Mesenchymal stem cell (in vitro differentiated cells and primary cell): ENCODE measurements around the gene SCGB1C2.

ENCODE experiments used
- DNase-seq: peaks from one replicate; pipeline ENCODE4 v3.0.0-alpha.2; 2013
- H2AFZ ChIP-seq: one replicate; pipeline ENCODE4 v1.6.1; 2013; ENCODE audit warnings: low read depth, mild to moderate bottlenecking, control low read depth, inconsistent platforms, low read length, moderate library complexity
- H2AK5ac ChIP-seq: 2 replicates; pipeline ENCODE4 v1.6.1; 2013; ENCODE audit warnings: low read length, moderate library complexity, mild to moderate bottlenecking, inconsistent platforms; ENCODE audit not compliant: severe bottlenecking
- H2BK120ac ChIP-seq: one replicate; pipeline ENCODE4 v1.6.1; 2013; ENCODE audit warnings: low read depth, mild to moderate bottlenecking, inconsistent platforms, low read length, moderate library complexity
- H2BK12ac ChIP-seq, 2 experiments: one replicate each; pipeline ENCODE4 v1.6.1; 2013; ENCODE audit warnings: inconsistent platforms in 2 of 2, low read length in 2 of 2, mild to moderate bottlenecking in 2 of 2, moderate library complexity in 2 of 2, control low read depth in 1 of 2
- H2BK15ac ChIP-seq: one replicate; pipeline ENCODE4 v1.6.1; 2013; ENCODE audit warnings: mild to moderate bottlenecking, low read depth, inconsistent platforms; ENCODE audit not compliant: poor library complexity, severe bottlenecking
- H2BK5ac ChIP-seq: 2 replicates; pipeline ENCODE4 v1.6.1; 2013; ENCODE audit warnings: low read depth, mild to moderate bottlenecking, low read length, control low read depth, inconsistent platforms; ENCODE audit not compliant: poor library complexity, severe bottlenecking
- H3K14ac ChIP-seq, 2 experiments: one replicate each; pipeline ENCODE4 v1.6.1; 2013; ENCODE audit warnings: inconsistent platforms in 2 of 2, low read length in 2 of 2, control low read depth in 1 of 2, mild to moderate bottlenecking in 1 of 2, moderate library complexity in 1 of 2
- H3K18ac ChIP-seq, 2 experiments: one replicate each; pipeline ENCODE4 v1.6.1; 2013; ENCODE audit warnings: inconsistent platforms in 2 of 2, low read length in 2 of 2, control low read depth in 1 of 2, low read depth in 1 of 2, mild to moderate bottlenecking in 1 of 2
- H3K23ac ChIP-seq, 2 experiments: one replicate each; pipeline ENCODE4 v1.6.1; 2013; ENCODE audit warnings: inconsistent platforms in 2 of 2, low read length in 2 of 2, mild to moderate bottlenecking in 2 of 2, moderate library complexity in 2 of 2, control low read depth in 1 of 2
- H3K27ac ChIP-seq: 2 replicates; pipeline ENCODE4 v1.5.1; 2013; ENCODE audit warnings: mild to moderate bottlenecking, moderate library complexity, low read length, control low read depth, inconsistent platforms; ENCODE audit not compliant: poor library complexity, severe bottlenecking
- H3K27me3 ChIP-seq, 2 experiments: 2 replicates each; pipeline versions ENCODE4 v1.6.1 to v1.7.0; 2013; ENCODE audit warnings: low read length in 2 of 2, mild to moderate bottlenecking in 2 of 2, moderate library complexity in 2 of 2, control low read depth in 1 of 2, inconsistent platforms in 1 of 2; ENCODE audit not compliant: control insufficient read depth in 1 of 2, insufficient read depth in 1 of 2
- H3K36me3 ChIP-seq, 2 experiments: 2 replicates each; pipeline versions ENCODE4 v1.6.1 to v1.7.0; 2013; ENCODE audit warnings: low read length in 2 of 2, control low read depth in 1 of 2, inconsistent platforms in 1 of 2, low read depth in 1 of 2, mild to moderate bottlenecking in 1 of 2; ENCODE audit not compliant: insufficient read depth in 2 of 2, control insufficient read depth in 1 of 2
- H3K4ac ChIP-seq, 2 experiments: one replicate each; pipeline ENCODE4 v1.6.1; 2013; ENCODE audit warnings: inconsistent platforms in 2 of 2, low read length in 2 of 2, mild to moderate bottlenecking in 2 of 2, moderate library complexity in 2 of 2, control low read depth in 1 of 2, low read depth in 1 of 2
- H3K4me1 ChIP-seq: 2 replicates; pipeline ENCODE4 v1.6.1; 2013; ENCODE audit warnings: low read depth, low read length, control low read depth; ENCODE audit not compliant: control insufficient read depth, insufficient read depth
- H3K4me2 ChIP-seq: 2 replicates; pipeline ENCODE4 v1.6.1; 2013; ENCODE audit warnings: low read length, mild to moderate bottlenecking, inconsistent platforms; ENCODE audit not compliant: poor library complexity, severe bottlenecking
- H3K4me3 ChIP-seq, 2 experiments: 2 replicates each; pipeline versions ENCODE4 v1.5.1 to v1.7.0; 2013; ENCODE audit warnings: low read length in 2 of 2, mild to moderate bottlenecking in 2 of 2, control low read depth in 1 of 2, low read depth in 1 of 2; ENCODE audit not compliant: insufficient read depth in 1 of 2
- H3K79me1 ChIP-seq: replicated peaks from 2 replicates; pipeline ENCODE4 v1.6.1; 2013; ENCODE audit warnings: mild to moderate bottlenecking, control low read depth, low read length, inconsistent platforms; ENCODE audit not compliant: poor library complexity, severe bottlenecking
- H3K9ac ChIP-seq: 2 replicates; pipeline ENCODE4 v1.7.0; 2013; ENCODE audit warnings: mild to moderate bottlenecking, low read length, moderate library complexity
- H3K9me3 ChIP-seq: 2 replicates; pipeline ENCODE4 v1.7.0; 2013; ENCODE audit warnings: mild to moderate bottlenecking, low read length; ENCODE audit not compliant: control insufficient read depth
- H4K8ac ChIP-seq: one replicate; pipeline ENCODE4 v1.6.1; 2013; ENCODE audit warnings: inconsistent platforms, mild to moderate bottlenecking, low read length, moderate library complexity
- H4K91ac ChIP-seq: one replicate; pipeline ENCODE4 v1.6.1; 2013; ENCODE audit warnings: mild to moderate bottlenecking, low read length, inconsistent platforms
- WGBS: methylation state at CpG from one replicate; pipeline ENCODE4 v1.1.7; 2013; ENCODE audit warnings: mixed read lengths; 5-methylcytosine and 5-hydroxymethylcytosine counted together

The SCGB1C2 gene

DNA sequence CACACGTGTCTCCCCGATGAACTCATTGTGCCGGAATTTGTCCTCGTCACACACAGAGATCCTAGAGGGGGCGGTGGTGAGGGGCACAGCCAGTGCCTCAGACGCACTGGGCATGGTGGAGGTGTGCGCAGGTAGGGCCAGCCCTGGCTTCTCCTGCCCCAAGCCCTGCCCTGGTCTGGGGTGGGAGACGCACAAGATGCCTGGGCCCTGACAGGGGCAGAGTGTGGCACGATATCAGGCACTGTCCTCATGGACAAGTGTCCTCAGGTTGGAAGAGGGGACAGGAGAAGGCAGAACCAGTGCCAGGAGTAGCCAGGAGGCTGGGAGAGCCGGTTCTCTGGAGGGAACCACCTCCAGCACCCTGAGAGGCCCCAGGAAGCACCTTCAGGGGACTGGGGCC, 24.1 kb downstream of the SCGB1C2 start:
- Histone ChIP-seq H3K4ac (no peak overlapping the region), H2AK5ac (no peak overlapping the region), H3K79me1 (no peaks in the 10 kb centered on the region), H4K8ac (no peak overlapping the region), H3K9ac (no peak overlapping the region), H2BK120ac (no peak overlapping the region), H3K4me3 (no peak overlapping the region), H3K27me3 (peaks cover 10 to 44% of the 10 kb centered on the region in 2 experiments), H3K4me2 (no peak overlapping the region), H3K18ac (no peak overlapping the region), H2BK15ac (no peak overlapping the region), H3K14ac (no peak overlapping the region), H3K9me3 (no peaks in the 10 kb centered on the region), H3K23ac (no peak overlapping the region), H3K4me1 (peaks cover 5% of the 10 kb centered on the region), H4K91ac (no peak overlapping the region), H2BK5ac (no peak overlapping the region), H2BK12ac (no peak overlapping the region), H3K36me3 (peaks cover 0 to 2% of the 10 kb centered on the region in 2 experiments), H3K27ac (no peak overlapping the region), H2AFZ (no peak overlapping the region)
- DNase-seq, result no peak
- WGBS, result 80% methylated on average over 10 of the region's 10 CpGs

GRCh38 chr17:162689-163088, 25.3 kb downstream of the SCGB1C2 start:
- no peak overlapping the region for H2BK15ac ChIP-seq
- H2AK5ac ChIP-seq, result no peak overlapping the region
- no peaks in the 10 kb centered on the region for H3K79me1 ChIP-seq
- H3K4ac ChIP-seq, result no peak overlapping the region
- WGBS, result 79% methylated on average over 11 of the region's 11 CpGs
- no peak overlapping the region for H2BK120ac ChIP-seq
- no peak overlapping the region for H3K4me3 ChIP-seq
- no peak overlapping the region for H3K23ac ChIP-seq
- H2AFZ ChIP-seq, result no peak overlapping the region
- H3K4me2 ChIP-seq, result no peak overlapping the region
- H3K18ac ChIP-seq, result no peak overlapping the region
- no peak for DNase-seq
- peaks cover 10 to 37% of the 10 kb centered on the region in 2 experiments for H3K27me3 ChIP-seq
- H4K8ac ChIP-seq, result no peak overlapping the region
- H3K4me1 ChIP-seq, result peaks cover 5% of the 10 kb centered on the region
- H2BK12ac ChIP-seq, result no peak overlapping the region
- H2BK5ac ChIP-seq, result no peak overlapping the region
- H3K36me3 ChIP-seq, result peaks cover 0 to 2% of the 10 kb centered on the region in 2 experiments
- no peak overlapping the region for H3K9ac ChIP-seq
- H4K91ac ChIP-seq, result no peak overlapping the region
- H3K14ac ChIP-seq, result no peak overlapping the region
- H3K9me3 ChIP-seq, result no peaks in the 10 kb centered on the region
- H3K27ac ChIP-seq, result no peak overlapping the region

DNA sequence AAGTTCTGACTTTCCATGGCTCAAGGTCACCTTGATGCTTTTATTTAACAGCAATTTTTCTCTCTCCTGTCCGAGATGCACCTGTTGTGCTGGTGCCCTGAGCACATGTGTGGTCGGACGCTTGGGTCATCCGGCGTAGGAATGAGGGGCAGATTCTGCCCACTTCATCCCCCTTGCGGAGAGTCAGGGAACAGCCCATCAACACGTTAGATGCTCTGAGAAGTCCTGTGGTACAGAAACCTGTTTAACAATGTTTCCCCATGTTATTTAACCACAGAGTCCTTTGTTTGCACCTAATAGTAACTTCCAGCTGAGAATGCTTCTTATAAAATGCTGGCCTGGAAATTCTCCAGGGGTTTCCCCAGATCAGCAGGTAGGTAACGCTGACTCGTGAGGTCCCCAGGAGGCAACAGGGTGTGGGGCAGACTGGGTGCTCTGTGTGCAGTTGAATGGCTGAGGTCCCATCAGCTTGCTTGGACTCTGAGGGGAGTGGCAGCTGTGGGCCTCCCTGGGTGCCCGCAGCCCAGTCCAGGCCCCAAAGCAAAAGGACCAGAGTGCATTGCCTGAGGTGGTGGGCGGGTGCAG, 26.2 kb downstream of the SCGB1C2 start:
- peaks cover 0 to 2% of the 10 kb centered on the region in 2 experiments for H3K36me3 ChIP-seq
- no peak overlapping the region for H3K4me3 ChIP-seq
- H3K4me1 ChIP-seq, result peaks cover 5% of the 10 kb centered on the region
- H4K91ac ChIP-seq, result no peak overlapping the region
- no peak overlapping the region for H3K18ac ChIP-seq
- H3K23ac ChIP-seq, result no peak overlapping the region
- H3K14ac ChIP-seq, result no peak overlapping the region
- no peaks in the 10 kb centered on the region for H3K9me3 ChIP-seq
- DNase-seq, result peak; percentile 20
- H4K8ac ChIP-seq, result no peak overlapping the region
- no peak overlapping the region for H2BK5ac ChIP-seq
- H3K27me3 ChIP-seq, result peaks cover 10 to 28% of the 10 kb centered on the region in 2 experiments
- no peak overlapping the region for H3K4ac ChIP-seq
- no peak overlapping the region for H2BK12ac ChIP-seq
- no peak overlapping the region for H2AFZ ChIP-seq
- H2BK15ac ChIP-seq, result no peak overlapping the region
- H3K27ac ChIP-seq, result no peak overlapping the region
- H2BK120ac ChIP-seq, result no peak overlapping the region
- WGBS, result 67% methylated on average over 11 of the region's 11 CpGs
- no peak overlapping the region for H3K9ac ChIP-seq
- H3K4me2 ChIP-seq, result no peak overlapping the region
- H3K79me1 ChIP-seq, result no peaks in the 10 kb centered on the region
- H2AK5ac ChIP-seq, result no peak overlapping the region

DNA sequence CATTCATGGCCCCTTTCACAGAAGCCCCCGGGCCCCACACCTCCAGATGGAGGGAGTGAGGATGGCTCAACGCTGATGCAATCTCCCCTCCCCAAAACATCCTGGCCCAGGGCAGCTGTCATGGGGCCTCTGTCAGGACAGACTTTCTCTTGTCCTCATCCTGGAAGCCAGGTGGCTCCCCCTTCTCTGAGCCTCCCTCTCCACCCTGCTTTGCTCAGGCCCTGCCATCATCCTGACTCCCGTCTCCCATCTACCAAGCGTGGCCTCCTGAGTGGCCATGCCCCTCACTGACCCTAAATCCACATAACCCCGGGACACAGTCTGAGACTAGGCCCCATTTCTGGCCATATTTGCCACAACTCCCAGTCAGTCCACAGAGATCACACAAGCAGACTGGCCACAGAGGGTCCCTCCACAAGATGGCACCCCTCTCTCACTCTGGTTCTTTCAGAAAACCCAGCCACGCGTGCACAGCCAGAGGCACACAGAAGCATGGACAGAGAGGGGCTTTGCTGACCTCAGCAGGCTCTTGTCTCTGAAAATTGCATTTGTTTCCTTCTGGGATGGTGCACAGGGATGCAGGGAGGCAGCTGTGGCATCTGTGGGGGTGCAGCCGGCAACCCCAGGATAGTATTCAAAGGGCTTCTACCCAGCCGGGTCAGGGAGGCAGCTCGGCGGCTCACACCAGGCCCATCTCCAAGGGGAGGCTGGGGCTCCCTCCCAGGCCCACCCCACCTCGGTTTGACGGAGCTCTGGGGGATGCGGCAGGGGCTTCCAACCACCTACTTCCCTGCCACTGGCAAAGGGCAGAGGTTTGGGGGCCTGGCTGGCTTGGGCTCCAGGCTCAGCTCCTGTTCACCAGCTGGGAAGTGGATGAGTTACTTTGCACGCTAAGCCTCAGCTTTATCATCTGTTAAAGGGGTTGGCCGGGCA, 27.2 kb downstream of the SCGB1C2 start:
- H3K9ac ChIP-seq, result no peak overlapping the region
- no peak overlapping the region for H3K4ac ChIP-seq
- 76% methylated on average over 16 of the region's 16 CpGs for WGBS
- H3K27me3 ChIP-seq, result peaks cover 10 to 37% of the 10 kb centered on the region in 2 experiments
- DNase-seq, result peak; percentile 53
- no peak overlapping the region for H2AK5ac ChIP-seq
- no peak overlapping the region for H2BK15ac ChIP-seq
- H2BK120ac ChIP-seq, result no peak overlapping the region
- no peak overlapping the region for H3K4me2 ChIP-seq
- no peaks in the 10 kb centered on the region for H3K9me3 ChIP-seq
- H3K79me1 ChIP-seq, result no peaks in the 10 kb centered on the region
- peaks cover 5% of the 10 kb centered on the region for H3K4me1 ChIP-seq
- peaks cover 0 to 2% of the 10 kb centered on the region in 2 experiments for H3K36me3 ChIP-seq
- H3K14ac ChIP-seq, result no peak overlapping the region
- no peak overlapping the region for H4K8ac ChIP-seq
- H3K27ac ChIP-seq, result no peak overlapping the region
- no peak overlapping the region for H3K4me3 ChIP-seq
- H3K23ac ChIP-seq, result no peak overlapping the region
- no peak overlapping the region for H2BK12ac ChIP-seq
- no peak overlapping the region for H3K18ac ChIP-seq
- no peak overlapping the region for H2BK5ac ChIP-seq
- H2AFZ ChIP-seq, result no peak overlapping the region
- no peak overlapping the region for H4K91ac ChIP-seq
